ENCODE data around the gene BRSK1.

Gene BRSK1

GRCh38 chr19:55241935-55242464, 41.8 kb upstream of the BRSK1 start:
- TF ChIP-seq NFIC (IDR thresholded peaks at IDR 0.05) = no peak
- TF ChIP-seq RAD21 (IDR thresholded peaks at IDR 0.05; ENCODE audit: low read depth) = no peak
- TF ChIP-seq EGR1 (IDR thresholded peaks at IDR 0.05) = no peak
- no peak for TF ChIP-seq ZBTB7A (IDR thresholded peaks at IDR 0.05; ENCODE audit: low read depth)
- TF ChIP-seq CREB1 (IDR thresholded peaks at IDR 0.05; ENCODE audit: low read depth) = no peak
- no peak for TF ChIP-seq TCF12 (IDR thresholded peaks at IDR 0.05; ENCODE audit: low read depth)
- TF ChIP-seq USF1 (IDR thresholded peaks at IDR 0.05) = no peak
- TF ChIP-seq YY1 (IDR thresholded peaks at IDR 0.05; ENCODE audit: low read depth) = no peak
- no peak for TF ChIP-seq TEAD4 (IDR thresholded peaks at IDR 0.05)
- TF ChIP-seq REST (IDR thresholded peaks at IDR 0.05; ENCODE audit: low read depth) = no peak
- no peak for TF ChIP-seq FOXM1 (IDR thresholded peaks at IDR 0.05; ENCODE audit: borderline replicate concordance, low read depth)
- no peak for TF ChIP-seq CEBPB (IDR thresholded peaks at IDR 0.05)
- no peak for TF ChIP-seq TAF1 (IDR thresholded peaks at IDR 0.05; ENCODE audit: low read depth)
- no peak for TF ChIP-seq MAX (IDR thresholded peaks at IDR 0.05)
- no peak for TF ChIP-seq EP300 (IDR thresholded peaks at IDR 0.05; ENCODE audit: borderline replicate concordance)

GRCh38 chr19:55242517-55242916, 41.3 kb upstream of the BRSK1 start:
- TF ChIP-seq CREB1 (IDR thresholded peaks at IDR 0.05; ENCODE audit: low read depth) = no peak
- TF ChIP-seq ZBTB7A (IDR thresholded peaks at IDR 0.05; ENCODE audit: low read depth) = no peak
- TF ChIP-seq MAX (IDR thresholded peaks at IDR 0.05) = no peak
- no peak for TF ChIP-seq USF1 (IDR thresholded peaks at IDR 0.05)
- no peak for TF ChIP-seq CEBPB (IDR thresholded peaks at IDR 0.05)
- TF ChIP-seq YY1 (IDR thresholded peaks at IDR 0.05; ENCODE audit: low read depth) = no peak
- no peak for TF ChIP-seq TCF12 (IDR thresholded peaks at IDR 0.05; ENCODE audit: low read depth)

GRCh38 chr19:55244004-55244680, 39.7 kb upstream of the BRSK1 start:
- TF ChIP-seq ZBTB7A (IDR thresholded peaks at IDR 0.05; ENCODE audit: low read depth) (no peak), MAX (IDR thresholded peaks at IDR 0.05) (no peak), RAD21 (IDR thresholded peaks at IDR 0.05; ENCODE audit: low read depth) (no peak), YY1 (IDR thresholded peaks at IDR 0.05; ENCODE audit: low read depth) (no peak), EGR1 (IDR thresholded peaks at IDR 0.05) (no peak), USF1 (IDR thresholded peaks at IDR 0.05) (no peak), EP300 (IDR thresholded peaks at IDR 0.05; ENCODE audit: borderline replicate concordance) (no peak), FOXM1 (IDR thresholded peaks at IDR 0.05; ENCODE audit: borderline replicate concordance, low read depth) (no peak), CREB1 (IDR thresholded peaks at IDR 0.05; ENCODE audit: low read depth) (no peak), TEAD4 (IDR thresholded peaks at IDR 0.05) (no peak), CEBPB (IDR thresholded peaks at IDR 0.05) (no peak), TCF12 (IDR thresholded peaks at IDR 0.05; ENCODE audit: low read depth) (no peak), TAF1 (IDR thresholded peaks at IDR 0.05; ENCODE audit: low read depth) (no peak)

- TF ChIP-seq ZBTB7A (IDR thresholded peaks at IDR 0.05; ENCODE audit: low read depth) (no peak), EP300 (IDR thresholded peaks at IDR 0.05; ENCODE audit: borderline replicate concordance) (no peak), TEAD4 (IDR thresholded peaks at IDR 0.05) (no peak), NFIC (IDR thresholded peaks at IDR 0.05) (no peak)
These were observed 38.4 kb upstream of the BRSK1 start for GRCh38 chr19:55245236-55245904.

- TF ChIP-seq ZBTB7A (IDR thresholded peaks at IDR 0.05; ENCODE audit: low read depth) = no peak
- no peak for TF ChIP-seq EGR1 (IDR thresholded peaks at IDR 0.05)
- no peak for TF ChIP-seq MAX (IDR thresholded peaks at IDR 0.05)
- no peak for TF ChIP-seq TAF1 (IDR thresholded peaks at IDR 0.05; ENCODE audit: low read depth)
- TF ChIP-seq YY1 (IDR thresholded peaks at IDR 0.05; ENCODE audit: low read depth) = no peak
- TF ChIP-seq TCF12 (IDR thresholded peaks at IDR 0.05; ENCODE audit: low read depth) = no peak
- no peak for TF ChIP-seq USF1 (IDR thresholded peaks at IDR 0.05)
- TF ChIP-seq RAD21 (IDR thresholded peaks at IDR 0.05; ENCODE audit: low read depth) = no peak
These were observed 37.0 kb upstream of the BRSK1 start for GRCh38 chr19:55246462-55247451.
